Measurements from ENCODE around the gene ZNF493. TPM values are rescaled to one million over a fixed set of nuclear protein-coding genes. Genes with fewer than 3 reads are reported as not detected.

Gene ZNF493
- total RNA-seq, 1 donor from 2014 or later = 10.0 TPM

GRCh38 chr19:21396121-21396520 is 812 bp upstream of the ZNF493 start:
- DNase-seq (ENCODE audit: low spot score) = no peak
- Mint-ChIP-seq H3K27ac (ENCODE audit: unreplicated experiment) (no peak overlapping the region), H3K4me3 (ENCODE audit: unreplicated experiment) (no peak overlapping the region), H3K27me3 (ENCODE audit: low read depth) (no peaks in the 10 kb centered on the region), H3K9me3 (ENCODE audit: low read depth) (peaks cover 27% of the 10 kb centered on the region), H3K36me3 (ENCODE audit: low read depth) (peaks cover 20% of the 10 kb centered on the region), H3K4me1 (ENCODE audit: low read depth) (peaks cover 28% of the 10 kb centered on the region)
- TF ChIP-seq CTCF (IDR thresholded peaks at IDR 0.05) = no peak

DNA sequence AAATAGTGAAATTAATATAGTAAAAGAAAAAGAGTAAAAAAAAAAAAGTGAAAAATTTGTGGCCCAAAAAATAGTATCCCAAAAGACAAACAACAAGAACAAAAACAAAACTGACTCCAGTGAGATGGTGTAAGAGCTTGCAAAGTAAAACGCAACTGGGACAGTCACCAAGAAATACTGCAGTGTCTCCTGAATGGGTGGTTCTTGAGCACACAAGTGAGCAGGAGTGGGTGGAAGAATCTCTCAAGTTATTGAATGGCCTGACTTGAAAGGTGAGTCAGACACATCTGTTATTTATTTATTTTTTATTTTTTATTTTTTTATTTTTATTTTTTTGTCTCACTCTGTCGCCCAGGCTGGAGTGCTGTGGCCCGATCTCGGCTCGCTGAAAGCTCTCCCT is 1.9 kb downstream of the ZNF493 start:
- no peak overlapping the region for H3K4me3 Mint-ChIP-seq (ENCODE audit: unreplicated experiment)
- TF ChIP-seq CTCF (IDR thresholded peaks at IDR 0.05) = no peak
- no peak overlapping the region for H3K27ac Mint-ChIP-seq (ENCODE audit: unreplicated experiment)
- H3K36me3 Mint-ChIP-seq (ENCODE audit: low read depth) = peaks cover 27% of the 10 kb centered on the region
- no peaks in the 10 kb centered on the region for H3K27me3 Mint-ChIP-seq (ENCODE audit: low read depth)
- peaks cover 28% of the 10 kb centered on the region for H3K4me1 Mint-ChIP-seq (ENCODE audit: low read depth)
- no peak for DNase-seq (ENCODE audit: low spot score)
- peaks cover 22% of the 10 kb centered on the region for H3K9me3 Mint-ChIP-seq (ENCODE audit: low read depth)

GRCh38 chr19:21402303-21402985 is 5.5 kb downstream of the ZNF493 start:
- no peak for DNase-seq (ENCODE audit: low spot score)
- H3K4me3 Mint-ChIP-seq (ENCODE audit: unreplicated experiment) = no peak overlapping the region
- peaks cover 33% of the 10 kb centered on the region for H3K36me3 Mint-ChIP-seq (ENCODE audit: low read depth)
- TF ChIP-seq CTCF (IDR thresholded peaks at IDR 0.05) = no peak
- H3K27ac Mint-ChIP-seq (ENCODE audit: unreplicated experiment) = no peak overlapping the region
- no peaks in the 10 kb centered on the region for H3K27me3 Mint-ChIP-seq (ENCODE audit: low read depth)
- H3K4me1 Mint-ChIP-seq (ENCODE audit: low read depth) = peaks cover 26% of the 10 kb centered on the region
- H3K9me3 Mint-ChIP-seq (ENCODE audit: low read depth) = peaks cover 27% of the 10 kb centered on the region

- TF ChIP-seq CTCF (IDR thresholded peaks at IDR 0.05) = no peak
- Mint-ChIP-seq H3K9me3 (ENCODE audit: low read depth) (peaks cover 50% of the 10 kb centered on the region), H3K4me3 (ENCODE audit: unreplicated experiment) (no peak overlapping the region), H3K4me1 (ENCODE audit: low read depth) (no peaks in the 10 kb centered on the region), H3K27ac (ENCODE audit: unreplicated experiment) (no peak overlapping the region), H3K36me3 (ENCODE audit: low read depth) (peaks cover 59% of the 10 kb centered on the region), H3K27me3 (ENCODE audit: low read depth) (no peaks in the 10 kb centered on the region)
- no peak for DNase-seq (ENCODE audit: low spot score)
Measured at GRCh38 chr19:21410166-21410565, 13.2 kb downstream of the ZNF493 start.

- peaks cover 84% of the 10 kb centered on the region for H3K9me3 Mint-ChIP-seq (ENCODE audit: low read depth)
- no peak overlapping the region for H3K27ac Mint-ChIP-seq (ENCODE audit: unreplicated experiment)
- H3K4me3 Mint-ChIP-seq (ENCODE audit: unreplicated experiment) = no peak overlapping the region
- no peaks in the 10 kb centered on the region for H3K27me3 Mint-ChIP-seq (ENCODE audit: low read depth)
- H3K36me3 Mint-ChIP-seq (ENCODE audit: low read depth) = peaks cover 64% of the 10 kb centered on the region
- no peak for DNase-seq (ENCODE audit: low spot score)
- no peak for TF ChIP-seq CTCF (IDR thresholded peaks at IDR 0.05)
- no peaks in the 10 kb centered on the region for H3K4me1 Mint-ChIP-seq (ENCODE audit: low read depth)
Measured at GRCh38 chr19:21422244-21422643, 25.3 kb downstream of the ZNF493 start.

All from chondrocyte (in vitro differentiated cells).